K562 (cell line): Measurements from ENCODE around the gene ERBB4. TPM values are rescaled to one million over a fixed set of nuclear protein-coding genes. Genes with fewer than 3 reads are reported as not detected.

Experiments
- ATAC-seq: fragments of 200-7000 bp; cut with Tn5 transposase; 3 replicates; pipeline ENCODE4 v1.9.1; 2020; ENCODE audit warnings: moderate library complexity
- BruUV-seq: library from RNA; stranded (reverse); fragments of 400-500 nt; replicated peaks from 2 replicates; lab custom pipeline; 2021; lab: Mats Ljungman, UMichigan
- CTCF ChIA-PET: fragments of 300-600 bp; formaldehyde crosslinking; extraction: SDS; loops from one replicate; lab custom pipeline; 2021; ENCODE audit warnings: low intra/inter-chr PET ratio; lab: Yijun Ruan, JAX
- POLR2A ChIA-PET: fragments of 300-600, 350-650 bp; sonication (Branson Sonifier 250); formaldehyde crosslinking; extraction: SDS; loops from one replicate; lab custom pipeline; 2021; ENCODE audit warnings: antibody characterized with exemption, inconsistent platforms; lab: Yijun Ruan, JAX
- DNase-seq, 4 experiments: peaks; one replicate each; pipeline versions ENCODE4 v3.0.0 to v3.0.0-alpha.2; 2011 to 2018; ENCODE audit warnings: low spot score in 3 of 4, mixed read lengths in 3 of 4; ENCODE audit errors: extremely low read depth in 1 of 4
- FAIRE-seq: peaks from 2 replicates; lab custom pipeline; 2011; peaks lifted over from hg19 to GRCh38; lab: Jason Lieb, UNC
- H2AFZ ChIP-seq: 2 replicates; pipeline ENCODE4 v1.6.0; 2011; ENCODE audit warnings: low read depth, low read length, control low read depth, inconsistent platforms
- H3K27ac ChIP-seq: fragments of 200-600 bp; 3 replicates; pipeline ENCODE4 v1.8.0; 2011; ENCODE audit warnings: low read depth, mild to moderate bottlenecking, control low read depth, inconsistent platforms, low read length, moderate library complexity, mixed read lengths; ENCODE audit errors: extremely low read depth
- H3K27me3 ChIP-seq, 2 experiments: fragments of 300-600 bp in 1 of 2; 2 replicates in 1 of 2; 3 replicates in 1 of 2; pipeline versions ENCODE4 v1.6.0 to v1.8.0; 2011; ENCODE audit warnings: inconsistent platforms in 2 of 2, low read length in 2 of 2, mild to moderate bottlenecking in 1 of 2, mixed read lengths in 1 of 2, moderate library complexity in 1 of 2; ENCODE audit not compliant: control insufficient read depth in 2 of 2, insufficient read depth in 2 of 2
- H3K36me3 ChIP-seq: fragments of 300-600 bp; 3 replicates; pipeline ENCODE4 v1.8.0; 2011; ENCODE audit warnings: mild to moderate bottlenecking, low read length, inconsistent platforms; ENCODE audit not compliant: control insufficient read depth, insufficient read depth
- H3K4me1 ChIP-seq, 2 experiments: fragments of 200-600 bp in 1 of 2; replicated peaks in 1 of 2; 2 replicates in 1 of 2; 3 replicates in 1 of 2; pipeline versions ENCODE4 v1.5.1 to v1.8.0; 2011; ENCODE audit warnings: inconsistent platforms in 2 of 2, low read length in 2 of 2, mild to moderate bottlenecking in 1 of 2, mixed read lengths in 1 of 2, moderate library complexity in 1 of 2; ENCODE audit not compliant: control insufficient read depth in 2 of 2, insufficient read depth in 2 of 2
- H3K4me2 ChIP-seq: 2 replicates; pipeline ENCODE4 v1.6.1; 2011; ENCODE audit warnings: low read length, control low read depth, inconsistent platforms, mixed read lengths; ENCODE audit not compliant: insufficient read depth
- H3K4me3 ChIP-seq: fragments of 200-600 bp; sonication (generic), shearing (Covaris generic); 2 replicates; pipeline ENCODE4 v1.5.1; 2016; ENCODE audit warnings: control low read depth, inconsistent platforms
- H3K79me2 ChIP-seq: fragments of 200-600 bp; 3 replicates; pipeline ENCODE4 v1.8.0; 2011; ENCODE audit warnings: low read length, inconsistent platforms; ENCODE audit not compliant: control insufficient read depth, insufficient read depth
- H3K9ac ChIP-seq, 2 experiments: 2 replicates each; pipeline versions ENCODE4 v1.6.0 to v1.6.1; 2011; ENCODE audit warnings: low read depth in 2 of 2, low read length in 2 of 2, control low read depth in 1 of 2, inconsistent platforms in 1 of 2, mild to moderate bottlenecking in 1 of 2, mixed read lengths in 1 of 2; ENCODE audit not compliant: insufficient read depth in 1 of 2
- H3K9me1 ChIP-seq: one replicate; pipeline ENCODE4 v1.6.0; 2011; ENCODE audit warnings: inconsistent platforms, mild to moderate bottlenecking, low read length, moderate library complexity; ENCODE audit not compliant: control insufficient read depth, insufficient read depth
- H3K9me3 ChIP-seq: replicated peaks from 2 replicates; pipeline ENCODE4 v1.5.1; 2011; ENCODE audit warnings: low read depth, low read length, inconsistent platforms; ENCODE audit not compliant: control insufficient read depth, insufficient read depth
- H4K20me1 ChIP-seq: replicated peaks from 2 replicates; pipeline ENCODE4 v1.6.1; 2011; ENCODE audit warnings: low read length, inconsistent platforms, mixed read lengths; ENCODE audit not compliant: control insufficient read depth, insufficient read depth
- CUX1 ChIP-seq: fragments of 200-800 bp; sonication (Bioruptor generic); IDR thresholded peaks from 2 replicates; pipeline ENCODE4 v1.6.1; 2016; ENCODE audit warnings: missing genetic modification characterization, missing compliant biosample characterization
- HDGF ChIP-seq: fragments of 450-650 bp; IDR thresholded peaks from 2 replicates; pipeline ENCODE4 v1.6.1; 2016
- HIVEP1 ChIP-seq: fragments of 250-450 bp; sonication (Bioruptor Pico); IDR thresholded peaks from 2 replicates; pipeline ENCODE4 v1.4.0; 2020; ENCODE audit warnings: mild to moderate bottlenecking
- MCM7 ChIP-seq, 2 experiments: fragments of 450-650 bp; IDR thresholded peaks; 2 replicates each; pipeline ENCODE4 v1.6.1; 2016 to 2018
- NR2F6 ChIP-seq: fragments of 450-650 bp; formaldehyde crosslinking; IDR thresholded peaks from 2 replicates; pipeline ENCODE4 v1.4.0; 2020; ENCODE audit warnings: mild to moderate bottlenecking
- PHF8 ChIP-seq: fragments of 200-600 bp; sonication (generic); IDR thresholded peaks from 2 replicates; pipeline ENCODE4 v1.6.1; 2012; ENCODE audit warnings: mixed run types, mild to moderate bottlenecking, inconsistent platforms, low read length, moderate library complexity, borderline replicate concordance
- POLR3G ChIP-seq: IDR thresholded peaks from 2 replicates; pipeline ENCODE4 v1.6.1; 2011; ENCODE audit not compliant: insufficient read length, insufficient replicate concordance; ENCODE audit errors: extremely low read depth
- SRSF9 ChIP-seq: fragments of 200-400 bp; formaldehyde crosslinking; IDR thresholded peaks from 2 replicates; pipeline ENCODE4 v1.6.1; 2017; ENCODE audit warnings: low read depth, low read length, borderline replicate concordance
- SUPT5H ChIP-seq: fragments of 450-650 bp; IDR thresholded peaks from 2 replicates; pipeline ENCODE4 v1.6.1; 2016
- TBL1XR1 ChIP-seq, 2 experiments: IDR thresholded peaks; 2 replicates each; pipeline ENCODE4 v1.6.1; 2012; ENCODE audit warnings: improper control_type of control experiment in 2 of 2, low read length in 2 of 2, mild to moderate bottlenecking in 1 of 2
- ZBTB11 ChIP-seq, 3 experiments: fragments of 200-800 bp in 1 of 3; fragments of 250-450 bp in 1 of 3; fragments of 450-650 bp in 1 of 3; sonication (Bioruptor Pico) in 1 of 3; sonication (Bioruptor generic) in 1 of 3; formaldehyde crosslinking in 1 of 3; IDR thresholded peaks; 2 replicates each; pipeline versions ENCODE4 v1.6.1 to v1.8.0; 2016 to 2022; ENCODE audit warnings: mild to moderate bottlenecking in 2 of 3, missing genetic modification characterization in 2 of 3, missing compliant biosample characterization in 1 of 3, moderate library complexity in 1 of 3
- ZNF311 ChIP-seq: fragments of 250-450 bp; sonication (Bioruptor Pico); IDR thresholded peaks from 2 replicates; pipeline ENCODE4 v1.4.0; 2020; ENCODE audit warnings: mild to moderate bottlenecking, moderate library complexity
- WGBS: fragments of 100-300 bp; shearing (Covaris generic); methylation state at CpG from one replicate; pipeline ENCODE4 v1.1.6; 2016; ENCODE audit warnings: low coverage, mixed read lengths; ENCODE audit not compliant: insufficient coverage; ENCODE audit errors: missing lambda C conversion rate; 5-methylcytosine and 5-hydroxymethylcytosine counted together
- in situ Hi-C: fragments of 300-500 bp; cut with MboI; formaldehyde crosslinking; loops from 4 replicates; pipeline ENCODE4 v1.15.0; 2018; ENCODE audit warnings: inconsistent platforms, mixed read lengths
- intact Hi-C: fragments of 100-400 bp; cut with micrococcal nuclease; formaldehyde crosslinking; loops from 2 replicates; pipeline ENCODE4 v1.14.2; 2022
- polyA plus RNA-seq, 8 experiments: library from polyadenylated mRNA; depleted of rRNA in 4 of 8; stranded (reverse) in 5 of 8; unstranded in 3 of 8; fragments of >200 nt; fragmentation: Nextera tagmentation in 2 of 8; fragmentation: Illumina TruSeq in 1 of 8; extraction: Ambion mirVana in 2 of 8; extraction: Trizol in 1 of 8; gene quantifications; 2 replicates each; pipeline versions ENCODE4 v1.2.1 to v1.2.3, GENCODE V29; 2011 to 2014; ENCODE audit warnings: inconsistent platforms in 1 of 8, missing spikeins in 1 of 8
- total RNA-seq, 7 experiments: library from RNA; depleted of rRNA in 6 of 7; stranded (reverse); fragments of >200 nt in 6 of 7; fragmentation: Illumina TruSeq in 2 of 7; extraction: Trizol in 2 of 7; gene quantifications; 2 replicates each; pipeline versions ENCODE4 v1.2.1 to v1.2.3, GENCODE V29; 2011 to 2021; ENCODE audit warnings: low replicate concordance in 1 of 7

The ERBB4 gene
- total and polyA plus RNA-seq, 9 of the 15 experiments (the other 6 are each of a cell fraction or from before 2014, with no cell fraction given): not detected

GRCh38 chr2:211994806-211995205 is 543.8 kb downstream of the ERBB4 start (continued):
- no peak for TF ChIP-seq PHF8
- no peak for TF ChIP-seq POLR3G

- no peaks in the 10 kb centered on the region; the same call in 1 of the 2 replicates for H3K9me3 ChIP-seq
- H3K4me3 ChIP-seq: no peak overlapping the region
- H3K36me3 ChIP-seq: no peaks in the 10 kb centered on the region
- ATAC-seq (no peak), FAIRE-seq (no peak), DNase-seq (no peak)
- no peaks in the 10 kb centered on the region for H3K27me3 ChIP-seq
- H2AFZ ChIP-seq: no peak overlapping the region
- H3K27ac ChIP-seq: no peak overlapping the region
- in situ Hi-C loops (no loop called here), intact Hi-C loops (no loop called here)
- no peak overlapping the region for H3K9ac ChIP-seq
- H3K4me1 ChIP-seq: no peaks in the 10 kb centered on the region
- POLR2A ChIA-PET: no interaction called here
- CTCF ChIA-PET: no interaction called here
- no peak overlapping the region for H3K4me2 ChIP-seq
- no peaks in the 10 kb centered on the region for H4K20me1 ChIP-seq
- H3K9me1 ChIP-seq: no peaks in the 10 kb centered on the region
- BruUV-seq: no TSS peak
- no peaks in the 10 kb centered on the region for H3K79me2 ChIP-seq
- WGBS: 0% methylated on average over 1 of the region's 1 CpG
- TF ChIP-seq ZNF311 (CRISPR knock-in tag) (no peak), NR2F6 (CRISPR knock-in tag) (no peak), CUX1 (no peak), SRSF9 (no peak), HDGF (no peak), ZBTB11 (CRISPR knock-in tag; IDR thresholded peaks at IDR 0.05) (no peak), HIVEP1 (CRISPR knock-in tag) (no peak), SUPT5H (no peak), MCM7 (IDR thresholded peaks at IDR 0.05) (no peak), TBL1XR1 (IDR thresholded peaks at IDR 0.05; ENCODE audit: low read length in 2 of 2) (no peak)
These were observed 548.3 kb downstream of the ERBB4 start for GRCh38 chr2:211990335-211990734.
